ENCODE measurements around the gene ZNF519. TPM values are rescaled to one million over a fixed set of nuclear protein-coding genes. Genes with fewer than 3 reads are reported as not detected.

Gene ZNF519
- total RNA-seq, 2 donors from 2014 or later = 24.6 to 31.9 TPM

GRCh38 chr18:14120926-14121325 is 11.3 kb downstream of the ZNF519 start:
- Mint-ChIP-seq H3K4me1 (peaks cover 4% of the 10 kb centered on the region), H3K36me3 (ENCODE audit: low read depth) (peaks cover 33% of the 10 kb centered on the region), H3K27me3 (ENCODE audit: insufficient read depth) (no peaks in the 10 kb centered on the region), H3K9me3 (no peaks in the 10 kb centered on the region), H3K27ac (no peak overlapping the region), H3K4me3 (no peak overlapping the region)
- Histone ChIP-seq H3K9me3 (ENCODE audit: control insufficient read depth, low read length) (peaks cover 14% of the 10 kb centered on the region), H3K27ac (ENCODE audit: low read depth, low read length) (no peak overlapping the region), H3K36me3 (ENCODE audit: control insufficient read depth, insufficient read depth, low read length) (peaks cover 35% of the 10 kb centered on the region), H3K27me3 (ENCODE audit: control insufficient read depth, insufficient read depth, low read length, poor library complexity, severe bottlenecking) (no peaks in the 10 kb centered on the region), H3K9ac (ENCODE audit: extremely low read depth, low read length, poor library complexity, severe bottlenecking) (no peak overlapping the region), H3K4me1 (ENCODE audit: control insufficient read depth, insufficient read depth, low read length) (no peaks in the 10 kb centered on the region), H3K4me3 (ENCODE audit: low read length) (no peak overlapping the region)
- no peak for TF ChIP-seq CTCF (conservative IDR thresholded peaks at IDR 0.05)
- DNase-seq = no peak

GRCh38 chr18:14117606-14118005 is 14.6 kb downstream of the ZNF519 start:
- Histone ChIP-seq H3K27me3 (ENCODE audit: control insufficient read depth, insufficient read depth, low read length, poor library complexity, severe bottlenecking) (no peaks in the 10 kb centered on the region), H3K36me3 (ENCODE audit: control insufficient read depth, insufficient read depth, low read length) (peaks cover 38% of the 10 kb centered on the region), H3K27ac (ENCODE audit: low read depth, low read length) (no peak overlapping the region), H3K9me3 (ENCODE audit: control insufficient read depth, low read length) (peaks cover 37% of the 10 kb centered on the region), H3K9ac (ENCODE audit: extremely low read depth, low read length, poor library complexity, severe bottlenecking) (no peak overlapping the region), H3K4me1 (ENCODE audit: control insufficient read depth, insufficient read depth, low read length) (no peaks in the 10 kb centered on the region), H3K4me3 (ENCODE audit: low read length) (no peak overlapping the region)
- no peaks in the 10 kb centered on the region for H3K4me1 Mint-ChIP-seq
- 98 to 100% methylated on average over 1 of the region's 2 CpGs for WGBS, 2 experiments (ENCODE audit: insufficient coverage in 1 of 2, insufficient read length in 1 of 2)
- no peak for TF ChIP-seq CTCF (conservative IDR thresholded peaks at IDR 0.05)
- no peak overlapping the region for H3K27ac Mint-ChIP-seq
- H3K36me3 Mint-ChIP-seq (ENCODE audit: low read depth) = peaks cover 49% of the 10 kb centered on the region
- peaks cover 9% of the 10 kb centered on the region for H3K9me3 Mint-ChIP-seq
- no peak for DNase-seq
- no peaks in the 10 kb centered on the region for H3K27me3 Mint-ChIP-seq (ENCODE audit: insufficient read depth)
- no peak overlapping the region for H3K4me3 Mint-ChIP-seq

GRCh38 chr18:14106906-14107305 is 25.3 kb downstream of the ZNF519 start:
- peaks cover 28% of the 10 kb centered on the region for H3K36me3 ChIP-seq (ENCODE audit: control insufficient read depth, insufficient read depth, low read length)

More at GRCh38 chr18:14106906-14107305, 25.3 kb downstream of the ZNF519 start:
- H3K9ac ChIP-seq (ENCODE audit: extremely low read depth, low read length, poor library complexity, severe bottlenecking) = no peak overlapping the region
- Mint-ChIP-seq H3K9me3 (peaks cover 80% of the 10 kb centered on the region), H3K4me3 (no peak overlapping the region), H3K27me3 (ENCODE audit: insufficient read depth) (no peaks in the 10 kb centered on the region), H3K36me3 (ENCODE audit: low read depth) (peaks cover 58% of the 10 kb centered on the region), H3K27ac (no peak overlapping the region), H3K4me1 (no peaks in the 10 kb centered on the region)
- peaks cover 86% of the 10 kb centered on the region for H3K9me3 ChIP-seq (ENCODE audit: control insufficient read depth, low read length)
- no peak for TF ChIP-seq CTCF (conservative IDR thresholded peaks at IDR 0.05)
- H3K27me3 ChIP-seq (ENCODE audit: control insufficient read depth, insufficient read depth, low read length, poor library complexity, severe bottlenecking) = no peaks in the 10 kb centered on the region
- WGBS, 2 experiments (ENCODE audit: insufficient coverage in 1 of 2, insufficient read length in 1 of 2) = 97 to 100% methylated on average over 3 of the region's 3 CpGs
- peak overlapping the region; percentile 70 for H3K4me3 ChIP-seq (ENCODE audit: low read length)
- no peak overlapping the region for H3K27ac ChIP-seq (ENCODE audit: low read depth, low read length)
- no peaks in the 10 kb centered on the region for H3K4me1 ChIP-seq (ENCODE audit: control insufficient read depth, insufficient read depth, low read length)
- DNase-seq = no peak

All from endodermal cell (in vitro differentiated cells).